HCT116 (cell line): Measurements from ENCODE around the gene SUCLG2. TPM values are rescaled to one million over a fixed set of nuclear protein-coding genes. Genes with fewer than 3 reads are reported as not detected.

Source experiments
- ATAC-seq: fragments of 200-7000 bp; cut with Tn5 transposase; 2 replicates; pipeline ENCODE4 v1.9.1; 2020; ENCODE audit warnings: mild to moderate bottlenecking, moderate library complexity
- BruUV-seq: library from RNA; stranded (reverse); fragments of 400-500 nt; replicated peaks from 2 replicates; lab custom pipeline; 2021; lab: Mats Ljungman, UMichigan
- CTCF ChIA-PET: fragments of 300-600 bp; sonication (Branson Sonifier 250); formaldehyde crosslinking; loops from one replicate; lab custom pipeline; 2021; ENCODE audit warnings: antibody characterized with exemption; lab: Charles Lee
- POLR2A ChIA-PET: fragments of 300-600, 350-600 bp; sonication (Branson Sonifier 250); formaldehyde crosslinking; loops from one replicate; lab custom pipeline; 2021; ENCODE audit warnings: antibody characterized with exemption; lab: Charles Lee
- RAD21 ChIA-PET, 2 experiments: fragments of 300-600 bp; sonication (Branson Sonifier 250); formaldehyde crosslinking; loops; one replicate each; lab custom pipeline; 2023; ENCODE audit warnings: low total read pairs in 2 of 2; ENCODE audit not compliant: uncharacterized antibody in 2 of 2, unreplicated experiment in 2 of 2, low non-redundant PET in 1 of 2; lab: Charles Lee
- DNase-seq: peaks from one replicate; pipeline ENCODE4 v3.0.0-alpha.2; 2010; ENCODE audit warnings: low read depth, low spot score
- H2AFZ ChIP-seq: fragments of 200-600 bp; shearing (Covaris generic), sonication (generic); 2 replicates; pipeline ENCODE4 v1.6.1; 2017; ENCODE audit warnings: low read depth, mixed run types, mixed read lengths, antibody characterized with exemption, low read length; ENCODE audit not compliant: poor library complexity, severe bottlenecking
- H3K27ac ChIP-seq: 2 replicates; pipeline ENCODE4 v1.5.1; 2012; ENCODE audit warnings: low read depth, low read length
- H3K27me3 ChIP-seq: fragments of 200-600 bp; sonication (generic); 2 replicates; pipeline ENCODE4 v1.6.1; 2016; ENCODE audit warnings: mixed run types, low read length, mixed read lengths; ENCODE audit not compliant: insufficient read depth
- H3K36me3 ChIP-seq, 2 experiments: fragments of 200-500 bp in 1 of 2; fragments of 200-600 bp in 1 of 2; sonication (Bioruptor generic) in 1 of 2; sonication (generic) in 1 of 2; 2 replicates each; pipeline versions ENCODE4 v1.5.1 to v1.6.1; 2014 to 2016; ENCODE audit warnings: low read length in 2 of 2, inconsistent platforms in 1 of 2, mixed read lengths in 1 of 2, mixed run types in 1 of 2; ENCODE audit not compliant: insufficient read depth in 2 of 2, control insufficient read depth in 1 of 2
- H3K4me1 ChIP-seq, 2 experiments: fragments of 200-600 bp in 1 of 2; sonication (generic) in 1 of 2; 2 replicates each; pipeline versions ENCODE4 v1.5.1 to v1.6.1; 2012 to 2017; ENCODE audit warnings: low read length in 2 of 2, inconsistent platforms in 1 of 2, mild to moderate bottlenecking in 1 of 2, mixed read lengths in 1 of 2, mixed run types in 1 of 2, moderate library complexity in 1 of 2; ENCODE audit not compliant: insufficient read depth in 2 of 2, control insufficient read depth in 1 of 2
- H3K4me2 ChIP-seq: fragments of 200-600 bp; sonication (generic); 2 replicates; pipeline ENCODE4 v1.6.1; 2017; ENCODE audit warnings: mixed run types, low read length, mixed read lengths
- H3K4me3 ChIP-seq, 2 experiments: fragments of 200-600 bp in 1 of 2; sonication (generic) in 1 of 2; replicated peaks in 1 of 2; 2 replicates each; pipeline ENCODE4 v1.5.1; 2011 to 2016; ENCODE audit warnings: low read length in 2 of 2, control low read depth in 1 of 2, low read depth in 1 of 2, mild to moderate bottlenecking in 1 of 2, mixed read lengths in 1 of 2, mixed run types in 1 of 2
- H3K79me2 ChIP-seq: fragments of 200-600 bp; sonication (generic); 2 replicates; pipeline ENCODE4 v1.6.1; 2017; ENCODE audit warnings: mild to moderate bottlenecking, mixed run types, low read length, moderate library complexity, mixed read lengths; ENCODE audit not compliant: insufficient read depth
- H3K9ac ChIP-seq: fragments of 200-600 bp; sonication (generic); 2 replicates; pipeline ENCODE4 v1.6.1; 2016; ENCODE audit warnings: low read length, mixed read lengths
- H3K9me2 ChIP-seq: fragments of 200-600 bp; sonication (generic), shearing (Covaris generic); 2 replicates; pipeline ENCODE4 v1.6.1; 2017; ENCODE audit warnings: mixed run types, mild to moderate bottlenecking, moderate library complexity; ENCODE audit not compliant: insufficient read depth
- H3K9me3 ChIP-seq, 2 experiments: fragments of 200-500 bp in 1 of 2; fragments of 200-600 bp in 1 of 2; sonication (Bioruptor generic) in 1 of 2; sonication (generic) in 1 of 2; 2 replicates each; pipeline ENCODE4 v1.6.1; 2014 to 2017; ENCODE audit warnings: low read length in 2 of 2, mixed read lengths in 2 of 2, inconsistent platforms in 1 of 2, low read depth in 1 of 2, mild to moderate bottlenecking in 1 of 2, mixed run types in 1 of 2, moderate library complexity in 1 of 2; ENCODE audit not compliant: control insufficient read depth in 1 of 2, insufficient read depth in 1 of 2
- H4K20me1 ChIP-seq: fragments of 200-600 bp; sonication (generic), shearing (Covaris generic); 2 replicates; pipeline ENCODE4 v1.6.1; 2017; ENCODE audit warnings: mixed run types, mild to moderate bottlenecking, moderate library complexity; ENCODE audit not compliant: insufficient read depth
- ATF3 ChIP-seq: IDR thresholded peaks from 2 replicates; pipeline ENCODE4 v1.6.1; 2012
- CEBPB ChIP-seq: IDR thresholded peaks from 2 replicates; pipeline ENCODE4 v1.6.1; 2012; ENCODE audit warnings: low read depth
- CTCF ChIP-seq, 3 experiments: fragments of 200-600 bp in 1 of 3; sonication (generic) in 1 of 3; IDR thresholded peaks in 2 of 3; conservative IDR thresholded peaks in 1 of 3; 2 replicates each; pipeline ENCODE4 v1.5.1; 2012 to 2017; ENCODE audit warnings: low read depth in 2 of 3, low read length in 2 of 3, antibody characterized with exemption in 1 of 3, borderline replicate concordance in 1 of 3, control low read depth in 1 of 3, mild to moderate bottlenecking in 1 of 3, mixed read lengths in 1 of 3, mixed run types in 1 of 3, moderate library complexity in 1 of 3; ENCODE audit not compliant: insufficient read depth in 1 of 3
- EZH2 ChIP-seq: fragments of 200-600 bp; sonication (generic); IDR thresholded peaks from 2 replicates; pipeline ENCODE4 v1.6.1; 2017; ENCODE audit warnings: antibody characterized with exemption, mixed run types
- EZH2phosphoT487 ChIP-seq: fragments of 200-600 bp; IDR thresholded peaks from 2 replicates; pipeline ENCODE4 v1.6.1; 2018; ENCODE audit warnings: antibody characterized with exemption, borderline replicate concordance
- POLR2A ChIP-seq: IDR thresholded peaks from 2 replicates; pipeline ENCODE4 v1.7.0; 2011; ENCODE audit warnings: borderline replicate concordance; ENCODE audit not compliant: insufficient read depth, insufficient read length; ENCODE audit errors: extremely low read depth
- POLR2AphosphoS5 ChIP-seq: IDR thresholded peaks from 2 replicates; pipeline ENCODE4 v1.6.1; 2011; ENCODE audit warnings: mild to moderate bottlenecking, low read depth, low read length, moderate library complexity
- REST ChIP-seq: IDR thresholded peaks from 2 replicates; pipeline ENCODE4 v1.6.1; 2012; ENCODE audit warnings: low read depth
- SP1 ChIP-seq: IDR thresholded peaks from 2 replicates; pipeline ENCODE4 v1.6.1; 2012; ENCODE audit warnings: low read depth
- YY1 ChIP-seq: IDR thresholded peaks from 2 replicates; pipeline ENCODE4 v1.6.1; 2011; ENCODE audit warnings: low read length, low read depth, moderate library complexity, mild to moderate bottlenecking; ENCODE audit not compliant: insufficient replicate concordance; ENCODE audit errors: extremely low read depth
- ZNF274 ChIP-seq: fragments of 200-500 bp; sonication (Bioruptor generic); IDR thresholded peaks from 2 replicates; pipeline ENCODE4 v1.6.1; 2014; ENCODE audit warnings: mild to moderate bottlenecking, low read depth, low read length, inconsistent platforms
- intact Hi-C: fragments of 100-400 bp; cut with micrococcal nuclease; formaldehyde crosslinking; loops from 2 replicates; pipeline ENCODE4 v1.10.0; 2022
- total RNA-seq: library from RNA; stranded (reverse); gene quantifications from one replicate; pipeline ENCODE4 v1.2.1, GENCODE V29; 2021; ENCODE audit not compliant: unreplicated experiment

Gene SUCLG2
- total RNA-seq, 1 experiment from 2014 or later, result 49.2 TPM

- ATAC-seq (no peak), DNase-seq (no peak)
- POLR2A ChIA-PET, result no interaction called here
- H3K9me2 ChIP-seq, result no peaks in the 10 kb centered on the region
- peaks cover 18 to 31% of the 10 kb centered on the region in 2 experiments for H3K4me1 ChIP-seq
- H3K36me3 ChIP-seq, result no peaks in the 10 kb centered on the region
- H4K20me1 ChIP-seq, result no peaks in the 10 kb centered on the region
- H3K9me3 ChIP-seq, result no peaks in the 10 kb centered on the region
- H3K27ac ChIP-seq, result no peak overlapping the region
- H3K27me3 ChIP-seq, result no peaks in the 10 kb centered on the region
- H3K79me2 ChIP-seq, result peaks cover 48% of the 10 kb centered on the region
- H3K9ac ChIP-seq, result no peak overlapping the region
- H3K4me3 ChIP-seq, result no peak overlapping the region
- RAD21 ChIA-PET, result no interaction called here
- intact Hi-C loops, result no loop called here
- BruUV-seq, result no TSS peak
- CTCF ChIA-PET, result no interaction called here
- H3K4me2 ChIP-seq, result no peak overlapping the region
- TF ChIP-seq CEBPB (no peak), CTCF (IDR thresholded peaks at IDR 0.05 in 2 of 3, conservative IDR thresholded peaks at IDR 0.05 in 1 of 3; ENCODE audit: borderline replicate concordance in 1 of 3, insufficient read depth in 1 of 3, low read depth in 2 of 3, low read length in 2 of 3) (no peak), ZNF274 (no peak), ATF3 (no peak), POLR2A (no peak), SP1 (no peak), YY1 (no peak), EZH2 (no peak), POLR2AphosphoS5 (no peak), EZH2phosphoT487 (no peak), REST (no peak)
- no peak overlapping the region for H2AFZ ChIP-seq
These were observed 9.6 kb downstream of the SUCLG2 start for GRCh38 chr3:67644827-67645226.
